HG03135 (cell line): ENCODE results near the gene AGMO.

Experiments used
- ATAC-seq: cut with Tn5 transposase; IDR thresholded peaks from one replicate; pipeline ENCODE4 v1.9.1; 2021; ENCODE audit warnings: mild to moderate bottlenecking, moderate library complexity; ENCODE audit not compliant: unreplicated experiment

AGMO gene

DNA sequence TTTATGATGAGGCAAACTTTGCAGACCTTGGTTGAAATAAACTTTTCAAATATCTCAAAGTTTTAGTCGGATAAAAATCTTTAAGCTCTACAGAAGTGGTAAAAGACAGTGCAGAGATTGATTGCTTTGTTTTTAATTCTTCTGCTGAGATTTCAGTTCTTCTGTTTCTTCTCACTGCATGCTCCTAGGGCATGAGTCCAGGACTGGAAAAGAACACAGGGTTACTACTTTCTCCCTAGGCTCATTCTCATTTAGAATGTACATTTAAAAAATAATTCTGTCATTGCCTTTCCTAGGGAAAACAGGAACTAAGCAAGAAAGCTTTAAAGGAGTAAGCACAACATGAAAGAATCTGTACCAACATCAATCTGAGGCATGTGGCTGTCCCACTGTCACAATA is 402.6 kb downstream of the AGMO start:
- no peak for ATAC-seq

DNA sequence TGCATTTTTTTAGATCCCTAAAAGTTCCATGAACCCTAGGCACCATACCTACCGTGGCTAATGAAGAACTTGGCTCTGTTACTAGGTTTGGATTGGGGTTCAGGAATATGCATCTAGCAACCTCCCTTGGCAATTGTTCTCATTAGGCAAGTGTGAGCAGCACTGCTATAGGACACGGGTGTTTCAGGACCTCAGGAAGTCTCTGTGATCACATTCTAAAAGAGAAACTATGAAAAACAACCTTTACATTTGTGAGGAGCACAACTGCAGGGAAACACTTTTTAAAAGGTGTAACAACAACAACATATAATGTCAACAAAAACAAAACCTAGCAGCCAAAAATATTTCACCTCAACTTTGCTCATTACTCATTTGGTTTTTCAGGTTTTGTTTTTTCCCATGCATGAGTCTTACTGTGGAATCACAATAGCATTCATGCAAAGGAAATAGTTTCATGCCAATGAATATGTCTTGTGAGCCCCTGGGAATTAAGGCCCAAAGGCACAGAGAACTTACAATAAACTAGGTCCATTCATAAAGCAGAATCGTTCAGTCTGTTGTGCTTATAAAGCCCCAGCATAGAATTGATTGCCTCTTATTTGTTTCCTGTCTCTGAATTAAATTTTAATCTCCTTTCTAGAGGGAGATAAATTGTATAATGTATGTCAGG is 403.5 kb downstream of the AGMO start:
- ATAC-seq = no peak
